Neural cell (in vitro differentiated cells): Measurements from ENCODE around the gene GRAMD2A.

ENCODE experiments used
- REST ChIP-seq: IDR thresholded peaks from 2 replicates; pipeline ENCODE4 v1.6.1; 2012; ENCODE audit warnings: borderline replicate concordance
- TF ChIP-seq, protein P1 (sequence below): fragments of 450-650 bp; IDR thresholded peaks from 2 replicates; pipeline ENCODE4 v1.5.1; 2014; ENCODE audit warnings: antibody characterized with exemption, mild to moderate bottlenecking, moderate library complexity; ENCODE audit not compliant: poor library complexity, severe bottlenecking

- no peak for TF ChIP-seq REST
- TF ChIP-seq, protein P1, sequence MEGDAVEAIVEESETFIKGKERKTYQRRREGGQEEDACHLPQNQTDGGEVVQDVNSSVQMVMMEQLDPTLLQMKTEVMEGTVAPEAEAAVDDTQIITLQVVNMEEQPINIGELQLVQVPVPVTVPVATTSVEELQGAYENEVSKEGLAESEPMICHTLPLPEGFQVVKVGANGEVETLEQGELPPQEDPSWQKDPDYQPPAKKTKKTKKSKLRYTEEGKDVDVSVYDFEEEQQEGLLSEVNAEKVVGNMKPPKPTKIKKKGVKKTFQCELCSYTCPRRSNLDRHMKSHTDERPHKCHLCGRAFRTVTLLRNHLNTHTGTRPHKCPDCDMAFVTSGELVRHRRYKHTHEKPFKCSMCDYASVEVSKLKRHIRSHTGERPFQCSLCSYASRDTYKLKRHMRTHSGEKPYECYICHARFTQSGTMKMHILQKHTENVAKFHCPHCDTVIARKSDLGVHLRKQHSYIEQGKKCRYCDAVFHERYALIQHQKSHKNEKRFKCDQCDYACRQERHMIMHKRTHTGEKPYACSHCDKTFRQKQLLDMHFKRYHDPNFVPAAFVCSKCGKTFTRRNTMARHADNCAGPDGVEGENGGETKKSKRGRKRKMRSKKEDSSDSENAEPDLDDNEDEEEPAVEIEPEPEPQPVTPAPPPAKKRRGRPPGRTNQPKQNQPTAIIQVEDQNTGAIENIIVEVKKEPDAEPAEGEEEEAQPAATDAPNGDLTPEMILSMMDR = no peak
Measured at GRCh38 chr15:72135719-72136118, 61.9 kb downstream of the GRAMD2A start.
